NCI-H2107 treated with DMSO at 0.1 percent for 48 hours (cell line): ENCODE results near the gene DMBT1.

Experiments used
- DNase-seq: peaks from one replicate; lab custom pipeline; 2025; ENCODE audit not compliant: unreplicated experiment; lab: John Stamatoyannopoulos, UW

DMBT1 gene

DNA sequence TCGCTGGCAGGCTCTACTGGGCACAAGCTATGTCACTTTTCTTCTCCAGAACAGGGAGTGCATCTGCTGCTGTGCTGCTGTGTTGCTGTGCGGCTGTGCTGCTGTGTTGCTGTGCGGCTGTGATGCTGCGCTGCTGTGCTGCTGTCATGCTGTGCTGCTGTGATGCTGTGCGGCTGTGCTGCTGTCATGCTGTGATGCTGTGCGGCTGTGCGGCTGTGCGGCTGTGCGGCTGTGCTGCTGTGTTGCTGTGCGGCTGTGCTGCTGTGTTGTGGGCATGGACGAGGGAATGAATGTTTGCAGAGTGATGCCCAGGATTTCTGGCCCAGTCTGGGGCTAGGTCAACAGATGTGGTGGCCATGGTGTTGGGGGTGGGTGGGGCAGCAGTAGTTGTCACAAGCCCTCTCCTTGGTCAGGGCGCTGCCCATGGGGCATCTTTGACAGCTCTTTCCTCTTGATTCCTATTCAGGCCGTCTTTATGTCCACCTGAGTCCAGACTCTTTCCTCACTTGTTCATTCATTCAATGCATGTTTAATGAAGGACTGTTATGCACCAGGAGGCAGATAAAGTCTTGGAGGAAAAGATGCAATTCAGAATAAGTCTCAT lies 83.5 kb downstream of the DMBT1 start:
- DNase-seq = no peak

DNA sequence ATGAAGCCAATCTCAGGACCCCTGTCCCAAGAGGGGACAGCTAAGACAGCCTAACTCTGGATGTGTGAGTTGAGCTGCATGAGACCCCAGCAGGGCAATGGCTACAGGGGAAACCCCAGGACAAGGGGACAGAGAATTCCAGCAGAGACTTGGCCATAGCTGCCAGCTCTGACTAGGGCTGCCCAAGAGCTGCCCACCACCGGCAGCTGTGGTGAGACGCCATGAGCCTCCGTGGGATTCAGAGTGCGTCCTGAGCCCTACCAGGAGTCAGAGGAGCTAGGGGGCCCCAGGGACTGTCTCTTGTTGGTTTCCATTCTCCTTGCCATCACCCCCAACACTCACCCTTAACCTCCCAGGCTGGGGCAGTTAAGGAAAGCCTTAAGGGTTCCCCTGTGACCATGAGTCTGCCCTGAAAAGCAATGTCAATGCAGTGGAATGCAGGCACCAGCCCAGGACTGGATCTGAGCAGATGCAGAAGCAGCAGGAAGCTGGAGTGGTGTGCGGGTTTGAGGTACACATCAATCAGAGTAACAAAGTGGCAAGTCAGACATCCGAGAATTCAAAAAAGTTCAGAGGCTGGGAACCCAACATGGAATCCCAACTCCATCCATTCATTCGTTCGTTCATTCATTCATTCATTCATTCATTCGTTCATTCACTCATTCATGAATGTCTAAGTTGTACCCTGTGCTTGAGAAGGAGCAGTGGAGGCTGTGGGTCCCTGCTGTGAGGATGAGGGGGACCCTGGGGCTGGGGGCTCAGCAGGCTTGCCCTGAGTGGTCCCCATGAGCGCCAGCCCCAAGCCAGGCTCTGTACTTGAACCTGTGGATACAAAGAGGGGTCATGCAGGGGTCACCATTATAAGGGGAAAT lies 86.2 kb downstream of the DMBT1 start:
- no peak for DNase-seq

DNA sequence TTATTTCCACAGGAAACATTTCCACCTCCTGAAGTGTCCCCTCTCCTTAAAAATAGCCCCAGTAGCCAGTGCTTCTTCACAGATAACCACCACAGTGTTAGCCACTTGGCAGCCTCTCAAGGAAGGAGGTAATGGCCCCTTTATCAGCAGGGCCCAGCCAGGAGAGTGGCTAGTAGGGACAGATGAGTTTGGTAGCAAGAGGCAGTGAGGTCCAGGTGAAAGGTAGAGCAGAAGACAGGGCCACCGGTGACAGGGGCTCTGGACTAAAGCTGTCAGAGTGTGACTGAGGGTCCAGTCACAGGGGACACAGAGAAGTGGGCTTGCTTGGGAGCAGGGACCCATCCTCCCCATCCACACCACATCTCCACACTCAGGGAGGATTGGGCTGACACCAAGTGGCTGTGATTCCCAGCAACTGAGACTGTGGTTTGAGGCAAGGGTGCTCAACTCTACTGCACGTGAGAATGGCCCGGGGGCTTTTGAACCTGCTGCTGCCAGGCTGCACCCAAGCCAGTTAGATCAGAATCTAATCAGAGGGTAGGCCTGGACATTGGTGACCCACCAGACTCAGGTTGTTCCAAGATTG lies 86.9 kb downstream of the DMBT1 start:
- no peak for DNase-seq

DNA sequence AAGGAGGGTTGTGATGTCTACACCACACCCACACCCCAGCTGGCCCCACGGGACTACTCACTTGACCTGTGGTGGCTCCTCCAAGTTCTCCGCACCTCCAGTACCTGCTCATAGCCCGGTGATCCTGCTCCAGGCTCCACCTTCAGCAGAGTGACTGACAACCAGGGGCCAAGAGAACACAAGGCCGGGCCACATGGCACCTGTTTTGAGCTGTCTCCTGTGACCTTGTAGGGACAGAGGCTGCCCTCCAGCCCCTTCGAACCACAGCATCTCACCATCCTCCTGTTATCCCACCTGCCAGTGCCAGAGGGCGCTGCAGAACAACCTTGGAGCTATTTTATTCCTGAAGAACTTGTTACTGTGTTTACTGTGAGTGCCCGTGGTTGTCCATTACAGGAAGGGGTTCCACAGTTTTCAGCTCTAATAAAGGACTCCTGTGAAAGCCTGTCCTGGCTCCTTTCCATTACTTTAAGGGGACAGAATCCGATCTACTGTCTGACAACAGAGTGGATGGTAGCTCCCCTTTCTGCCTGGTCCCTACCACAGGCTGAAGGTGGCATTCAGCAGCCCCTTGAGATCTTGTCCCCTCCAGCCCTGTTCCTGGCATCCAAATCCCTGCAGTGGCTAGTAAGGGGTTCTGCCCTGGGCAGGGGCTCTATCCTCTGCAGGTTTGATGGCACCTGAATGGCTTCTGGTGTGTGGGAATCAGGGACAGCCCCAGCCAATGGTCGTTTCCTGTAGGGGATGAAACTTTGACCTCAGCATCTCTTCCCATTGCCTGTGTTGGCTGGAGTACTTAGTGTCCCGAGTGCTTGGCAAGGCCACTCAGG lies 88.3 kb downstream of the DMBT1 start:
- DNase-seq = no peak

DNA sequence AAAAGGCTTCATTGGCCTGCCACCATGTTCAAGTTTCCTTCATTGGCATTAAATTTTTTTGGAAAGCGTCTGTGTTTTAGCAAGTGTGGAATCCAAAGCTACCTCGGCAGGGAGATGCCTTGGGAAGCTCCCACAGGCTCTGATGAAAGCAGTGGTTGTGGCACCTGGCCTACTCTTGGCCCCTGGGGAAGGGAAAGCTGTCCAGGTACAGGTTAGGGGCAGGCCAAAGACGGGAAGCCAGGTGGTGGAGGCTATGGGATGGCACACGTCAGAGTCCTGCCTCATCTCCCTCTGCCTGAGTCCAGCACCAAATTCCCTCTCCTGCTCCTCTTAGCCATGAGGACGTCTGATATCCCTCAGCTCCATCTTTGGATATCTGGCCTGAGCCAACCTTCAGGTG lies 89.3 kb downstream of the DMBT1 start:
- DNase-seq = no peak

DNA sequence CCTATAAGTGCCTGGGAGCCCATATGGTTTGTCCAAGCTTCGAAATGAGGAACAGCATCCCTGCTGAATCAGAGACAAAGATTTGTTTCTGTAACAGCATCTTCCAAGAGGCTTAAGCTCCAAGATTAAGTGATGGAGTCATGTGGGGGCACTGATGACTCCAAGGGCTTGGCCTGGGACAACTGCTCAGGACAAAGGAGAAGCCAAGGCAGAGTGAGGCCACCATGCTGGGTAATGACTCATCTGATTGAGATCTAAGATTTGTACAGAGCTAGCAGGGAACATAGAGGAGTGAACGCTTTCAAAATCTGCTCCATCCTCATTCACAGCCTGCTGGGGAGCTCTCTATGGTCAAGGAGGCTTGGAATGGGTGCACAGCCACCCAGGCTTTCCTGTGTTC lies 89.8 kb downstream of the DMBT1 start:
- DNase-seq = no peak

DNA sequence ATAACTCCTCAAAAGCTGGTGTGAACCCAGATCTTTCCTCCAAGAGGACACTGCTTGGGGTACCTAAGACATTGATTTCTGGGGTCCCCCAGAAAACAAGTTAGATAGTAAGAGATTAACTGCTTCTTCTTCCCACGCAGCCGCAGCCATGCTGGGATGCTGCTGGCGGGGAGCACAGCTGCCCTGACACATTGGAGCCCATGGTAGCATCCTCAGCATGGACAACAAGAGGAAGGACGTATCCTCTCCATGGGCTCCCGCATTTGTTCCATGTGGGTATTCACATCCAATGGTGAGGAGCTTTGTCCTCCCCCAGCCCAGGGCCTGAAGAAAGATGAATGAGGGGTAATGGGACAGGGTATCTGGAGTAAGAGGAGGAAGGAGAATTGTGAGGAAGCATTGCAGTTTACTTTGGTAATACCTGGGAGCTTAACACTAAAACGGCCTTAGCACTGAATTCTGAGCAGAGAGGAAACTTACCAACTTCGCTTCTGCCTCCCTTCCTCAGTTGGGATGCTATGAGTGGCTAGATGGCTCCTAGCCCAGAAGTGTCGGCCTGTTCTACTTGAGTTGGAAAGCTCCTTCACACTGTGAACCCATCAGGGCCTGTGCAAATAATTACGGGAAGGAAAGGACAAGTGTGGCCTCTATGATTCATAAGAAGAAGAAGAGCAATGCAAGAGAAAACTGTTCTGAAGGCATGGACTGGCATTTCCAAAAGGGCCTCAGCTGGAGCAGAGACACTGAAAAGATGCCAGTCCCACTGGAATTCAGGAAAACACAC lies 95.2 kb downstream of the DMBT1 start:
- DNase-seq = no peak

DNA sequence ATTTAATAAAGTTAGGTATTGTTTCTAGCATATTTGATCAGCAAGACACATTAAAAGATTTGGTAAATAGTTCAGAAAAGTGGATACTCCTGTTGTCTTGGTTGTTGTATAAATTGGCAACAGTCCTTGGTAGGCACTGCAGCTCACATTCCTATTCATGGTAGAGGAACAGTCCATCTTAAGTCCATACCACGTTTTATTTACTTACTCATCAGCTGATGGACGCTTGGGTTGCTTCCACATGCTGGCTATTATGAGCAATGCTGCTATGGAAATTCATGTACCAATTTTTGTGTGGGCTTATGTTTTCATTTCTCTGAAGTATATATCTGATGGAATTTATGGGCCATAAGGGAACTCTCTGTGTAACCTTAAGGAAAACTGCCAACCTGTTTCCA lies 95.8 kb downstream of the DMBT1 start:
- DNase-seq = no peak

DNA sequence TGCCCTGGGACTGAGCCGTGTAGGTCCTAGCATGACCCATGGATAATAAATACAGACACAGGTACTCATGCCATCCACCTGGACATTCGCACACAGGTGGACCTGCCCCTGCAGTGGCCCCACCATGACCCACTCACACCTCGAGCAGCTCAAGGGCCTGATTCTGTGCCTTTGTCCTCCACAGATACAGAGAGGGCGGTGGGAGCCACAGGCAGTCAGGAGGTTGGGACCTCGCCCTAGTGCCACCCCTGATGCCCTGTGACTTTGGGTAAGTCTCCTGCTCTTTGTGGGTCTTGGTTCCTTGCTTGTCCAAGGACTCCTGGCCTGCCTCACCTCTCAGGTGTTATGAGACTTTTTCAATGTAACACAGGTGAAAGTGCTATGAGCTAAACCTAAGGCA lies 96.2 kb downstream of the DMBT1 start:
- DNase-seq = no peak

DNA sequence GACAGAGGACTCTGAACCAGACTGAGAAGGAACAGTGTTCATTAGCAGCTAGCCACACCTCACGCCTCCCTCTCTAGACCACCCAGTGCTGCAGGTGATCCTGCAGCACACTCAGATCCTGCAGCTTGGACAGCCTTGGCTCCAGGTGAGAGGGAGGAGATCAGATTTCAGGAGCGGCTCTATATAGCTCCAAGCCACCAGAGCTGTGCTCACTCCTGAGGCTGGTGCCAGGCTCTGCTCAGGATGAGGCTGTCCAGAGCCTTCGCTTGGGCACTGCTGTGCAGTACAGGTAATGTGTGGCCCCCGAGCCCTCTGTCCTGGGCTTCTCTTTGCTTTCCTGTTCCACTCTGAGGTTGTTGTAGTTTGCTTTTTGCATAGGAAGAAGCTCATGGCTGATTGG lies 96.7 kb downstream of the DMBT1 start:
- no peak for DNase-seq

DNA sequence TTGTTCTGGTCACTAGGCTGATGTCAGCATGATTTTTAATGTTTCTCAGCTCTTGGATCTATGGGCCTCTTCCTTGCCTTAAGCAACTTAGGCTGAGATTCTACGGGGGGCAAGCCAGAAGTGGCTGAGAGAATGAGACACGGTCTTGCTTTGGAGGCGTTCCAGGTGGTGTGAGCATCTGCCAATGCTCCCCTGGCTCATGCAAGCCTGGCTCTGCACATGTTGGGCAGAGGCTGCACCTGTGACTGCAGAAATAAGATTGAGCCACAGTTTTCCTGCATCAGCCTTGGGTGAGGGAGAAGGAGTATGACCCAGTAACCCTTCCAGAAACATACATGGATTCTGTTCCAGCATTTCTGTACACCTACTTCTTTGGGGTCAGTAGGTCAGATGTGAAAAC lies 97.2 kb downstream of the DMBT1 start:
- DNase-seq = no peak

DNA sequence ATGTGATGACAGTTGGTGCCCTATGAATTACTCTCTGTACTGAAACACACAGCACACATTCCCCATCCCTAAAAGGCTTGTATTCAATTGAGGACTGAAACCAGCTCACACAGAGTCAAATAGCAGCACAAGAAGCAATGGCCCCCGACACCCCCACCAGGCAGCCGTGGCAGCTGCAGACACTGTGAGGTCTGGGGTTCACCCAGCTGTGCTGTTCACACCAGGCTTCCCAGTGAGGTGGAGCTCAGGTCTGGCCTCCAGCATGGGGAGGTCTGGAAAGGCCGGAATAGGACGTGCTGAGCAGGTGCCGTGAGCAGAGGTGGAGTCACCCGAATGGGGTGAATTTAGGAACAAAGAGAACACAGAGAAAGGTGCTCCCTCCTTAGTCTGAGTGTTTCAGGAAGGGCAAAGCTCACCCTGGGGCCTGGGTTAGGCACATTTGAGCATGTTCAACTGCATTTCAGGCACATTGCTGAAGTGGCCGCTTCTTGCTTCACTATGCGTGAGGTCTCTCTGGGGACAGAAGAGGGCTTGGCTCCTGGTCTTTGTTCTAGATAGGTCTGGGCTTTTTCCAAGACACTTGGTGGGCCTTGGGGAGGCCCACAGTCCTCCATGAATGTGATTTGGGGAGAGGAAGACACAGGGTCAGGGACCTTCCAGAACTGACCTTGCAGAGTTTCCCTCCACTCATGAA lies 97.9 kb downstream of the DMBT1 start:
- DNase-seq = no peak

DNA sequence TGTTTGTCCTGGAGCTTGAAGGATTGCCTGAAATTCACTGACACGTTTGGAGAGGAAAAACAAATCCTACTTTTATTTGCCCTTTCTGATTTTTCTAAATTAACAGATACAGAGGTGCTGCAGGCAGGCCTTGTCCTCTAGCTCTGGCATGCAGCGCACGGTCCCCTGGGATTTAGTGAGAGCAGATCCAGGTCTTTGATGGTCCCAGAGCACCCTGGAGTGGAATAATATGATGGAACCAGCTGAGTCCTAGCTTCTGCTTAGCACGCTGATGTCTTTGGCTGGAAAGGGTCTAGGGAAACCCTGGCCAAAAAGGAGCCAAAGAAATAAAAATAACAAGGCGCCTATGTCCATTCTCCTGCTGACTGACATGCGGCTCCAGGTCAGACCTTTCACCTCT lies 98.6 kb downstream of the DMBT1 start:
- DNase-seq = no peak

DNA sequence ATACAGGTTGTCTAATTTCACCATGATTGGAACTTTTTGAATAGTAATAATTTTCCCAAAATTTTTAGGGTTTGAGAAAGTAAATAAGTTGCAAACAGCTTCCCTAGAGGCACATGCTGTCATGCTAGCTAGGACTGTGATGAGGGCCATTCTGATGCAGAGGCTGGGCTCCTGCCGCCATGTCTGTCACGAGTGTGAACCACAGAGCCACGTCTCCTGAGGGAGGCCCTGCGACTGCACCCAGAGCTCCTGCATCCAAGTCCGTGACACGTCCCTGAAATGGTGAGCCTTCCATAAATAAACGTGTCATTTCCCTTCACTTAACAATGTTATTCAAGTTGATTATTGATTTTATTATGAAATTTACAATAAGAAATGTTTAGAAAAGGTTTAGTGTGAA lies 99.1 kb downstream of the DMBT1 start:
- no peak for DNase-seq

DNA sequence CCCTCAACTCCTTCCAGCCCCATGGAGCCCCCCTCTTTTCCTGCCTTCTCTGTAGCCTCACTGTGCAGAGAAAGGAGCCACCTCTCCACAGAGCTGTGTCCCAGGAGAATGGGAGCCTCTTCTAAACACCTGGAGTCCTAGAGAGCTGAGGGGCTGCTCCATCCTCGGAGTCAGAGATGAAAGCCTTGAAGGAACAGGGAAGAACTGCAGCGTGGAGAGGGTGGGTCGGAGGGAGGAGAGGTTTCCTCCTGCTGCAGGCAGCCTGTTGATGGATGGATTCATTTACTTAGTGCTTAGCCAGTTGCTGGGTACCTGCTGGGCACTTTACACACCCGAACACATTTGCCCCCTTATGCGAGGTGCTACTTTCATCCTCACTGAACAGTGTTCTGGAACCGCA lies 100.1 kb downstream of the DMBT1 start:
- no peak for DNase-seq

DNA sequence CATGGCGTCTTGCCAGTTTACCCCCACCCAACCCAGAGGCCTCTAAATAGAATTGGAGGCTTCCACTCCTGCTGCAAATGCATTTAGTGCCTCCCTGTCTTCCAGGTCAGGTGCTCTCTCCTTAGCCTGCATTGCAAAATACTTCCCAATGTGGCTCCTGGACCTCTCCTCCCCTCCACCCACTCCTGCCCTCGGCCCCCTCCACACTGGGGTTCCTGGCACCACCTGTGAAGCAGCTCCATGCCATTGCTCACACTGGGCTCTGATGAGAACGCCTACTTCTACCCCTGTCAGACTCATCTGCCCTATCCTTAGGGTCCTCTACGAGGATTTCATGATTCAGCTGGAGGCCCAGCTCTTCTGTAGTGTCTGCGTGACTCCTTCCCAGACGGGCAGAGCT lies 101.7 kb downstream of the DMBT1 start:
- no peak for DNase-seq

DNA sequence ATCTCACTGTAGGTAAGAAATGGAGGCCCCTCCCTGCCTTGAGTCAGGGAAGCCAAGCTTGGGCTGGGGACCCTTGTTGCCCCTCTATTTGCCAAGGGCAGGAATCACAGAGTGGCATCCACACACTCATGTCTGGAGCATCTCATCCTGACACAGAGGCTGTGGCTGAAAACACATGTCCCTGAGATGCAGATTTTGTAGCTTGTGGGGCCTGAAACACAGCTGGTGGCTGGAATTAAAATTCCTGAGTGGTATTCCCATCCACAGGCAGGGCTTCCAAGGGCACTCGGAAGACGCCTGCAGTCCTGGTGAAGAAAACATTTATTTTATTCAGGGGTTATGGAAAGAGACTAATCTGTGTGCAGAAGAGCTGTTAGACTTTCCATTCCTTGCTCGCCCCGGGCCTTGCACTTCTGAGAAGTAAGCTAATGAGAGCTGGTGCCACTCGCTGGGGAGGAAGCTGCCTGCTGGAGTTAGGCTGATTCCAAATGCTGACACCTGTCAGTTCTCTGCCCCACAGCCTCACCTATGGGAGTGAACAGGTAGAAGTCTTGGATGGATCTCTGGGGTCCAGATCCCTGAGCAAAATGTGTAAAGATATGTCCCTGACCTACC lies 103.1 kb downstream of the DMBT1 start:
- DNase-seq = no peak

DNA sequence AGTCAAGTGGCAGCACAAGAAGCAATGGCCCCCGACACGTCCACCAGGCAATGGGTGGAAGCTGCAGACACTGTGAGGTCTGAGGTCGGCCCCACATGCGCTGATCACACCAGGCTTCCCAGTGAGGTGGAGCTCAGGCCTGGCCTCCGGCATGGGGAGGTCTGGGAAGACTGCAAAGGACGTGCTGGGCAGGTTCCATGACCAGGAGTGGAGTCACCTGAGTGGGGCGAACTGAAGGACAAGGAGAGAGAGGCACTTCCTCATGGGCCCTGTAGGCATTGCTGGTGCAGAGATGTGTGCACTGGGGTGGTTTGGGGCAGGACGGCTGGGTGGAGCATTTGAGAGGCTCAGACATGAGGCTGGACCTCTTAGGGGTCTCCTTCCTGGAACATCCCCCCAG lies 103.9 kb downstream of the DMBT1 start:
- no peak for DNase-seq

DNA sequence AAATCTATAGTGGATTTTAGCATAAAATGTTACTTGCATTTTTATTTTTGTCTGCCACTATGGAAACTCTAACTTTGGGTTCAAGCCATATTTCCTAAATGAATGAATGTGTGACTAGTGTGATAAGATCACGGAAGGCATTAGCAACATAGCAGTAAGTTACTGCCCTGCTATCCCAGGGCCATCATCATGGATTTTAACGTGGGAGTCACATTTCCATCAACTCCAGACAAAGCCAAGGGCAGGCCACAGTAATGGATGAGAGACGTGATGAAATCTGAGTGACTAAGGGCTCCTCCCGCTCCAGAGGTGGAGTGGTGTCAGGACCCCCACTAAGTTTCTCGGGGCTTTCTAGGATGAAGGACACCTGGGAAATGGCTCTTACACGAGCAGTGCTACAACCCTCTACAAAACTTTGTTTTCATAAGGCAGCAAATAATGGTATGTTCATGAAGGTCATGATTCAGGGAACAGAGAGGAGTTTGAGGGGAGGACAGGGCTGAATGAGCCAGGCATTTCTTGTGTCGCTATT lies 104.8 kb downstream of the DMBT1 start:
- no peak for DNase-seq

DNA sequence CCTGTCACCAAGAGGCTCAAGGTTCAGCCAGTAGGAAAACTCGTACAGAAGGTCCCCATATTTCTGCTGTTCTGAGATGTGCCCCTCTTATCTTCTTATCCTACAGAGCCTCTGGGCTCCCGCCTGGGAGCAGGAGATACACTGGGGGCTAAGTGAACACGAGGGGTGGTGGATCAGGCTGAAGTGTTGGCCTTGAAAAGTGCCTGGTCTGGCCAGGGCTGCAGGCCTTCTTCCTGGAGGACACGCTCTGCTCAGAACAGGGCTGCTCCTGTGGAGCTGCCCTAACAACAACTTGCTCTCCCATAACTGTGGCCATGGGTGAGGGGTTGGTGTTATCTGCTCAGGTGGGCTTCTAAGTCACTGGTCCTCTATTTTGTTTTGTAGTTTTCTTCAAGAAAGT lies 105.4 kb downstream of the DMBT1 start:
- DNase-seq = no peak
